ENCODE data around the gene TUBD1.
A peak's percentile ranks its signal among the peaks of the same experiment; 100 is the strongest.
"Not testable (repeated sequence)": the region's sequence is repeated elsewhere in the genome, so short reads cannot be mapped to it uniquely, and the experiment has no call there.

The TUBD1 gene

GRCh38 chr17:59844884-59845594 is 47.7 kb downstream of the TUBD1 start:
- DNase-seq (ENCODE audit: low read depth in 3 of 3), result no peak

GRCh38 chr17:59842901-59843652 is 49.7 kb downstream of the TUBD1 start:
- DNase-seq (ENCODE audit: low read depth in 3 of 3), result peak in 2 of 3 experiments; percentile 63 to 66

- DNase-seq (ENCODE audit: low read depth in 3 of 3), result not testable (repeated sequence)
These were observed 50.9 kb downstream of the TUBD1 start for GRCh38 chr17:59841882-59842263.

GRCh38 chr17:59841091-59841881 is 51.5 kb downstream of the TUBD1 start:
- DNase-seq (ENCODE audit: low read depth in 3 of 3), result not testable (repeated sequence)

- DNase-seq (ENCODE audit: low read depth in 3 of 3), result no peak
These were observed 52.2 kb downstream of the TUBD1 start for GRCh38 chr17:59840329-59841090.

- DNase-seq (ENCODE audit: low read depth in 3 of 3), result no peak
These were observed 53.0 kb downstream of the TUBD1 start for GRCh38 chr17:59839651-59840328.

GRCh38 chr17:59838052-59838916 is 54.5 kb downstream of the TUBD1 start:
- DNase-seq (ENCODE audit: low read depth in 3 of 3), result no peak

GRCh38 chr17:59837308-59838051 is 55.3 kb downstream of the TUBD1 start:
- DNase-seq (ENCODE audit: low read depth in 3 of 3), result peak in 1 of 3 experiments; percentile 59

GRCh38 chr17:59832883-59833379 is 59.8 kb downstream of the TUBD1 start:
- no peak for DNase-seq (ENCODE audit: low read depth in 3 of 3)

GRCh38 chr17:59830846-59831486 is 61.8 kb downstream of the TUBD1 start:
- DNase-seq (ENCODE audit: low read depth in 3 of 3), result no peak

- no peak for DNase-seq (ENCODE audit: low read depth in 3 of 3)
These were observed 62.6 kb downstream of the TUBD1 start for GRCh38 chr17:59830007-59830630.

GRCh38 chr17:59829217-59830006 is 63.3 kb downstream of the TUBD1 start:
- no peak for DNase-seq (ENCODE audit: low read depth in 3 of 3)

- DNase-seq (ENCODE audit: low read depth in 3 of 3), result not testable (repeated sequence)
These were observed 63.9 kb downstream of the TUBD1 start for GRCh38 chr17:59828819-59829216.

- no peak for DNase-seq (ENCODE audit: low read depth in 3 of 3)
These were observed 64.3 kb downstream of the TUBD1 start for GRCh38 chr17:59828478-59828760.

GRCh38 chr17:59827721-59828477 is 64.8 kb downstream of the TUBD1 start:
- no peak for DNase-seq (ENCODE audit: low read depth in 3 of 3)

- no peak for DNase-seq (ENCODE audit: low read depth in 3 of 3)
These were observed 65.9 kb downstream of the TUBD1 start for GRCh38 chr17:59826706-59827453.

All from stimulated activated CD4-positive, alpha-beta T cell treated with anti-CD3 and anti-CD28 coated beads, TNF-alpha, amount 100 ng/mL, for 4 hours (primary cell).